Mesenteric fat pad (tissue), 1 donor: ENCODE data around the gene SRPRB. TPM values are rescaled to one million over a fixed set of nuclear protein-coding genes. Genes with fewer than 3 reads are reported as not detected.
"Not testable (repeated sequence)": the region's sequence is repeated elsewhere in the genome, so short reads cannot be mapped to it uniquely, and the experiment has no call there.

Experiments used
- DNase-seq: peaks from one replicate; pipeline ENCODE4 v3.0.0-alpha.2; 2020; ENCODE audit warnings: low spot score
- total RNA-seq: library from RNA; stranded (reverse); fragmentation: NEBNext Ultra II Directional; extraction: Animal tissue kit (Norgen Biotek cat#: 25700); gene quantifications from one replicate; pipeline ENCODE4 v1.2.1, GENCODE V29; 2021
- donor health status: DM: yes; HTN: yes; CAD: no.

SRPRB gene
- total RNA-seq, 1 donor from 2014 or later: 58.9 TPM

- no peak for DNase-seq
Measured at GRCh38 chr3:133777807-133778568, 27.6 kb upstream of the SRPRB start.

GRCh38 chr3:133779626-133780203 is 25.9 kb upstream of the SRPRB start:
- no peak for DNase-seq

- DNase-seq: not testable (repeated sequence)
Measured at GRCh38 chr3:133780756-133781155, 24.9 kb upstream of the SRPRB start.

GRCh38 chr3:133781570-133781969 is 24.0 kb upstream of the SRPRB start:
- no peak for DNase-seq

- no peak for DNase-seq
Measured at GRCh38 chr3:133782454-133782853, 23.2 kb upstream of the SRPRB start.

GRCh38 chr3:133783762-133784161 is 21.9 kb upstream of the SRPRB start:
- DNase-seq: no peak

GRCh38 chr3:133788024-133788423 is 17.6 kb upstream of the SRPRB start:
- no peak for DNase-seq

- no peak for DNase-seq
Measured at GRCh38 chr3:133792171-133792763, 13.3 kb upstream of the SRPRB start.

- DNase-seq: no peak
Measured at GRCh38 chr3:133797396-133798105, 8.1 kb upstream of the SRPRB start.

GRCh38 chr3:133799794-133800585 is 5.6 kb upstream of the SRPRB start:
- DNase-seq: no peak

GRCh38 chr3:133803469-133803868 is 2.1 kb upstream of the SRPRB start:
- no peak for DNase-seq

GRCh38 chr3:133804896-133805295 is 719 bp upstream of the SRPRB start:
- no peak for DNase-seq

- DNase-seq: no peak
Measured at GRCh38 chr3:133805384-133805701, 272 bp upstream of the SRPRB start.

- no peak for DNase-seq
Measured at GRCh38 chr3:133812872-133813271, 7.3 kb downstream of the SRPRB start.

GRCh38 chr3:133815386-133815785 is 9.8 kb downstream of the SRPRB start:
- DNase-seq: no peak

- no peak for DNase-seq
Measured at GRCh38 chr3:133820129-133820528, 14.5 kb downstream of the SRPRB start.

GRCh38 chr3:133820889-133821675 is 15.5 kb downstream of the SRPRB start:
- DNase-seq: no peak

GRCh38 chr3:133821767-133822638 is 16.4 kb downstream of the SRPRB start:
- no peak for DNase-seq

GRCh38 chr3:133824961-133825485 is 19.4 kb downstream of the SRPRB start:
- DNase-seq: no peak
